ENCODE measurements around the gene CCL18.
"Not testable (repeated sequence)": the region's sequence is repeated elsewhere in the genome, so short reads cannot be mapped to it uniquely, and the experiment has no call there.

Gene CCL18

DNA sequence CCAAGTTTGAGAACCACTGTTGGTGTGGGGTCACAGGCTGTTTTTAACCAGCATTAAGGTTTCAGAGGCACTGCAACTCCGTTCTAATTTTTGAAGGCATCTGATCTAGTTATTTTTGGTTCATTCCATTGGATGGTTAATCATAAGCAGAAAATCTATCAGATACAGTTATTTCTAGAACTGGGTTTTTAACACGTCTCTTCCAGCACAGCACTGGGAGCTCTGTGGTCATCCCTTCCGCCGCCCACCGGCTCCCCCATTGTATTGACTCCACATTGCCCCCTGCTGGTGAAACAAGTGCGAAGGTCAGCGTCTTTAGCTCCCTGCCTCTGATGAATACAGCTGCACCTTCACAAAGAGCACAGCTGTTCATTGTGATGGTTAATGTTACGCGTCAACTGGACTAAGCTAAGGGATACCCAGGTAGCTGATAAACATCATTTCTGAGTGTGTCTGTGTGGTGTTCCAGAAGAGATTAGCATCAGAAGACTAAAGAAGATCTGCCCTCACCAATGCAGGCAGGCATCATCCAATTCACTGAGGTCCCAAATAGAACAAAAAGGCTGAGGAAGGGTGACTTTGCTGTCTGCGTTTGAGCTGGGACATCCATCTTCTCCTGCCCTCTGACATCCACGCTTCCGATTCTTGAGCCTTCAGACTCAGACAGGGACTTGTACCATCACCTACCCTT lies 8.5 kb downstream of the CCL18 start:
- Histone ChIP-seq H3K27me3 (ENCODE audit: insufficient read depth, low read length) (no peaks in the 10 kb centered on the region), H3K4me1 (ENCODE audit: insufficient read depth, low read length) (no peaks in the 10 kb centered on the region), H3K9me3 (ENCODE audit: insufficient read depth, low read depth, low read length) (0 out of 2 replicates have a peak, but pooled peaks cover 2% of the 10 kb centered on the region), H3K27ac (ENCODE audit: low read depth, low read length) (no peak overlapping the region), H3K4me3 (ENCODE audit: low read length) (no peak overlapping the region), H3K9ac (ENCODE audit: low read depth, low read length) (no peak overlapping the region), H3K36me3 (ENCODE audit: insufficient read depth, low read length) (no peaks in the 10 kb centered on the region)
- 40% methylated on average over 12 of the region's 12 CpGs for WGBS

DNA sequence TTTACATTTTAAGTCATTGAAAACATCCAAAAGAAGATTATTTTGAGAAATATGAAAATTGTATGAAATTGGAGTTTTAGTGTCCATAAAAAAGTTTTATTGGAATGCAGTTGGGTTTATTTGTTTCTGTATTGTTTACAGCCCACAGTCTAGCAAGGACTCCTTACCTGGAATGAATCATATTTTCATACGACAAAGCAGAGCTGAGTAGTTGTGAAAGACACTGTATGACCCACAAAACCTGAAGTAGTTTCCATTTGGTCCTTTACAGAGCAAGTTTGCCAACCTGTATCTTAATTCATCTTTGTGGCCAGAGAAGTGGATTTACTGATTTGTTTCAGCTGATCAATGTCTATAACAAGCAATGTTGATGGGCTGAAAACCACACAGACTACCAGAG lies 10.3 kb downstream of the CCL18 start:
- Histone ChIP-seq H3K4me1 (ENCODE audit: insufficient read depth, low read length) (no peaks in the 10 kb centered on the region), H3K4me3 (ENCODE audit: low read length) (no peak overlapping the region), H3K9me3 (ENCODE audit: insufficient read depth, low read depth, low read length) (0 out of 2 replicates have a peak, but pooled peaks cover 2% of the 10 kb centered on the region), H3K27ac (ENCODE audit: low read depth, low read length) (no peak overlapping the region), H3K9ac (ENCODE audit: low read depth, low read length) (no peak overlapping the region), H3K36me3 (ENCODE audit: insufficient read depth, low read length) (no peaks in the 10 kb centered on the region), H3K27me3 (ENCODE audit: insufficient read depth, low read length) (no peaks in the 10 kb centered on the region)
- 100% methylated on average over 1 of the region's 1 CpG for WGBS

DNA sequence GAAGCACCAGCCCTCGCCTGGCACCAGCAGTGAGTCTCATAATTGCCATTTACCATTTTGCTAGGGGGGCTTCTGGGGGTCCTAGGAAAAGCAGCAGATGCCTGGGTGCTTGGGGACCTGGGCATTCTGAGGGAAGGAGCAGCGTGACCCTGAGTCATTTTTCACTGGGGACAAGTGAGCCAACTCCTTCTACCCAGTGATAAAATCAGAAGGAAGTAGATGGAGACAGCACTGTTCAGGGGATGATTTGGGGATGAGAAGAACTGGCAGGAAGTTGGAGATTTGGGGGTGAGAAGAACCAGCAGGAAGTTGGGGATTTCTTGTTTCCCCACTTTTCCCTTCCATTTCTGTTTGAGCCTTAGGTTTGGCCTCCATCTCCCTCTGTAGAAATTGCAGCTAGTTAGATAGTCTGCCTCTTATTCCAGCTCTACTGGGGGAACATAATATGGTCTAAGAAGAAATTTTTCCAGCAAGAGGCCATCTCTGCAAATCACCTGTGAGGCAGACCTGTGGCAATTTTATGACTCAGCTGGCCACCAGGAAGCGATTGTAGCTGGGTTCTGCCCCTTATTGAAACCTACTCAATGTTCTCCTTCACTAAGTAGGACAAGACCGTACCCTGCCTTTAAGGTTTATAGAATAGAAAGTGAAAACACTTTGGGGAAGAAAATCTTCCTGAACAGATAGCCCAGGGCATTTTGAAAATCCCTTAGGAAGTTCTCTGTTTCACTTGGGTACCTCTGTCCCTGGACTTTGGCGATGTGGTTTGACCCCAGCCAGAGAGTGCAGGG lies 17.8 kb downstream of the CCL18 start:
- 96% methylated on average over 4 of the region's 5 CpGs for WGBS
- H3K4me1 ChIP-seq (ENCODE audit: insufficient read depth, low read length); H3K36me3 ChIP-seq (ENCODE audit: insufficient read depth, low read length); H3K9ac ChIP-seq (ENCODE audit: low read depth, low read length); H3K27ac ChIP-seq (ENCODE audit: low read depth, low read length); H3K27me3 ChIP-seq (ENCODE audit: insufficient read depth, low read length); H3K9me3 ChIP-seq (ENCODE audit: insufficient read depth, low read depth, low read length); H3K4me3 ChIP-seq (ENCODE audit: low read length): not testable (repeated sequence)

DNA sequence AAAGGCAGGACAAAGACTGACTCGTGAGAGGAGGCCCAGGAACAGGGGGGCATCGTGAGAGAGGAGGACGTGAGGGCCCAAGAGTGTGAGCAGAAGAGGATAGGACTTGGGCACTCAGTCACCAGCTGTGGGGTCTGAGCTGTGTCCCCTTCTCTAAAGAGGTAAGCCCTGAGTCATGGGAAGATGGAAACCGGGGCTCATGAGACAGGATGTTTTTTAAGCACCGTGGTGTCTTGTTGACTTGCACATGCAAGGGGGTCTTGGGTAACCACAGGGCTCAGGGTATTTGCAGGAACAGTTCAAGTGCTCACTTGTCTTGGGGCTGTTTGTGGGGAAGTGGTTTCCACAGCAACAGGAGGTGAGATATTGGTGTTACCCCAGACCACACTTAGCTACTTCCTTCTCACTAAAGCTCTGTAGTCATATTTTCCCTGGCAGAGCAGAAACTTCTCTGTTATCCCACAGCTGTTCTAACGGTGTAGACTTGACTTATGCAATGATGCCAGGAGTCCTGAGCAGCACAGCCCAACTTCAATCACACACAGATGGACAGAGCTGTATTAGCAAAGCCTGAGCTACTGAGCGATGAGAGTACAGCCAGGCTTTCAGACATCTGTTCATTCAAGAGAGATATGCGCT lies 18.5 kb downstream of the CCL18 start:
- H3K9ac ChIP-seq (ENCODE audit: low read depth, low read length); H3K36me3 ChIP-seq (ENCODE audit: insufficient read depth, low read length); H3K4me3 ChIP-seq (ENCODE audit: low read length); H3K9me3 ChIP-seq (ENCODE audit: insufficient read depth, low read depth, low read length); H3K27me3 ChIP-seq (ENCODE audit: insufficient read depth, low read length); H3K4me1 ChIP-seq (ENCODE audit: insufficient read depth, low read length); H3K27ac ChIP-seq (ENCODE audit: low read depth, low read length): not testable (repeated sequence)
- WGBS, result 90% methylated on average over 8 of the region's 8 CpGs

DNA sequence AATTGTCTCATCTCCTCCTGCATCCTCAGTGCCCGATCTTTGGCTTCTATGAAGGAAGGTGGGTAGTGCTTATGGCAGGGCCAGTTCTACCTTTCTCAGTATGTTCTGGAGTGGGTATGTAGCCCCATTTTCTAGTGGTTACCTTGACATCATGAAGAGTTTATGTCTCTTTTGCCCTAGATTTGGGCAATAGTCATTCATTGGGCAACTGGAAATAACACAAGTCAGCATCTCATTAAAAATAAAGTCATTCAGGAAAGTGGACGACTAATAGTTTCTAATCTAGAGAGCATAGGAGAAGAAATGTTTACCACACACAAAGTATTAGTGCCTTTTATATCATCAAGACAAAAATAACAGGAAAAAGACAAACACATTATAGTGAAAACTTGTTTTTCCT lies 19.6 kb downstream of the CCL18 start:
- WGBS, result 100% methylated on average over 1 of the region's 2 CpGs
- not testable (repeated sequence) for H3K9me3 ChIP-seq (ENCODE audit: insufficient read depth, low read depth, low read length); H3K4me1 ChIP-seq (ENCODE audit: insufficient read depth, low read length); H3K36me3 ChIP-seq (ENCODE audit: insufficient read depth, low read length); H3K4me3 ChIP-seq (ENCODE audit: low read length); H3K27ac ChIP-seq (ENCODE audit: low read depth, low read length); H3K27me3 ChIP-seq (ENCODE audit: insufficient read depth, low read length); H3K9ac ChIP-seq (ENCODE audit: low read depth, low read length)

DNA sequence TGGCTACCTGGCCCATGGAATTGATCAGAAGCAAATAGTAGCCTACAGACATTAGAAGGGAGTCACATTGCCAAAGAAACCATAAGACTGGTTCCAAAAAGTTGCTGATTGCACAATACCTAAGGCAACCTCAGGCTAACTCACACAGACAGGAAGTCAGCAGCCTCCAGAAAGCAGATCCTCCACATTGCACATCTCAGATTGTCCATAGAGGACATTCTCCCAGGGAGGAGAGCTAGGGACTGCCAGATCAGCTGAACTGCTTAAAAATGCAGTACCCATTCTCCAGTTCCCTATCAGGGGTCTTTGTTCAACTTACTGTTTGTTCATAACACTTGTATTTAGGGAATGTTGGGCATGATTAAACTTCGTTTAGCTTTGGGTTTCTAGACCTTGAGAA lies 21.7 kb downstream of the CCL18 start:
- Histone ChIP-seq H3K4me1 (ENCODE audit: insufficient read depth, low read length) (peaks cover 3% of the 10 kb centered on the region; the same call in 1 of the 2 replicates), H3K27me3 (ENCODE audit: insufficient read depth, low read length) (no peaks in the 10 kb centered on the region)
- 83% methylated on average over 1 of the region's 1 CpG for WGBS

DNA sequence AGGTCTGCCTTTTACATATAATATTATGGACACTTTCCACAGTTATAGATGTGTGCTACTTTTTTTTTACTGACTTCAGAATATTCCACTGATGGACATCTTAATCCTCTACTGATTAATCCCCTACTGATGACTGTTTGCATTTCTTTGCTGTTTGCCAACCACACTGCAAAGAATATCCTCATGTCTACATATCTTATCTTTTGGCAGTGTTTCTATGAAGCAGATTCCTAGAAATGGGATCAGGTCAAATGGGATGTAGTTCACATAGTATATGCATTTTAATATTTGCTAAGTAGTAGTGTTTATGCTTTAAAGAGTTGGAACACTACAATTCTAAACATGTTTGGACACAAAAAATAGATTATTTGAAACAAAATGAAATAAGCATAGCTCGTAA lies 22.7 kb downstream of the CCL18 start:
- H3K4me3 ChIP-seq (ENCODE audit: low read length), result no peak overlapping the region
- no peaks in the 10 kb centered on the region for H3K9me3 ChIP-seq (ENCODE audit: insufficient read depth, low read depth, low read length)
- H3K27ac ChIP-seq (ENCODE audit: low read depth, low read length), result no peak overlapping the region
- H3K9ac ChIP-seq (ENCODE audit: low read depth, low read length), result no peak overlapping the region
- no CpG with 5 or more reads among the region's 1 CpG for WGBS
- H3K36me3 ChIP-seq (ENCODE audit: insufficient read depth, low read length), result no peaks in the 10 kb centered on the region
- peaks cover 3% of the 10 kb centered on the region; the same call in 1 of the 2 replicates for H3K4me1 ChIP-seq (ENCODE audit: insufficient read depth, low read length)
- no peaks in the 10 kb centered on the region for H3K27me3 ChIP-seq (ENCODE audit: insufficient read depth, low read length)

More for the DNA sequence above, 21.7 kb downstream of the CCL18 start:
- no peak overlapping the region for H3K9ac ChIP-seq (ENCODE audit: low read depth, low read length)
- H3K9me3 ChIP-seq (ENCODE audit: insufficient read depth, low read depth, low read length), result no peaks in the 10 kb centered on the region
- H3K36me3 ChIP-seq (ENCODE audit: insufficient read depth, low read length), result no peaks in the 10 kb centered on the region
- H3K4me3 ChIP-seq (ENCODE audit: low read length), result no peak overlapping the region
- H3K27ac ChIP-seq (ENCODE audit: low read depth, low read length), result no peak overlapping the region

DNA sequence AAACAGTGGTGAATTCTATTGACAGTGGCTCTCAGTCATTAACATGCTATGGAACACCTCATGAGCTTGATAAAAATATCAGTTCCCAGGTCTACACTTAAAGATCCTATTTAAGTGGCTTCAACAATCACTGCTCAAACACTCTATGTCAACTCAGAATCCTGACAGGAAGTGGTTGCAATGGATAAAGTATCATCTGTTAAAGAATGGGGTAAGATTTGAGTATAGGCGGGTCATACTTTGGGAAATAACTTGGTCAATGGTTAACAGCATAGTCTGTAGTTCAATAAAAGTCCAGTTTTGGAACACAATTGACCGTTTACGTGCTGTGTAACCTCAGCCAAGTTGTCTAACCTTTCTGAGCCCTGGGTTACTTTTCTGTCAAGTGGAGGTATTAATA lies 23.4 kb downstream of the CCL18 start:
- not testable (repeated sequence) for H3K36me3 ChIP-seq (ENCODE audit: insufficient read depth, low read length); H3K27me3 ChIP-seq (ENCODE audit: insufficient read depth, low read length); H3K27ac ChIP-seq (ENCODE audit: low read depth, low read length); H3K9ac ChIP-seq (ENCODE audit: low read depth, low read length); H3K4me1 ChIP-seq (ENCODE audit: insufficient read depth, low read length); H3K4me3 ChIP-seq (ENCODE audit: low read length); H3K9me3 ChIP-seq (ENCODE audit: insufficient read depth, low read depth, low read length)
- no CpG with 5 or more reads among the region's 3 CpGs for WGBS

DNA sequence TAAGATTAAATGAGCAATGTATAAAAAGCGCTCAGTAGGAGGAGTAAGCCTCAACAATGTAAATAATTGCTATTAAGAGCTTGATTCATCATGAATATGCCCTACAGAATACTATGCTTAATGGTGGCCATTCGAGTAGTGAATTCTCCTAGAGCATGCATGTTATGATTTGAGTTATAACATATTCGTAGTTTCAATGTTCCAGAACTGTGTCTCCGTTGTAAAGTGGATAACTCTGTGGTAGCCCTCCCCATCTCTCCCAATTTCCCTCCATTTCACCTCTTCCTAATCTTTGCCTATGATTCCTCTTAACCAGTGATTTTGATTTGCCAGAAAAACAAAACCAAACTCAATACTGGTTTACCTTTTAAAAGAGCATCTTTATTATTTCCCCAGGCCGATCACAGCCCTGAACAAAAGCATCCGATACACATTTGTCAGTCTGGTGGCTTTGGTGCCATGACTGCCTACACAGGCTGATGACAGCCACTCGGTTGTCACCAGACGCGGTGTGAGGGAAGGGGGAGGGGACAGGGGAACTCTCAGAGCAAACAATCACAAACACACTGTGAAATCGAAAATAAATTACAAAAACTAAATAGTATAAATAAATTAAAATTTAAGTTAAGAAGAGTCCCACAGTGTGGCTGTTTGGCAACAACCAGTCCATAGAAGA lies 24.0 kb downstream of the CCL18 start:
- not testable (repeated sequence) for H3K4me3 ChIP-seq (ENCODE audit: low read length); H3K27me3 ChIP-seq (ENCODE audit: insufficient read depth, low read length); H3K36me3 ChIP-seq (ENCODE audit: insufficient read depth, low read length); H3K9me3 ChIP-seq (ENCODE audit: insufficient read depth, low read depth, low read length); H3K4me1 ChIP-seq (ENCODE audit: insufficient read depth, low read length); H3K27ac ChIP-seq (ENCODE audit: low read depth, low read length); H3K9ac ChIP-seq (ENCODE audit: low read depth, low read length)
- over 99% methylated on average over 5 of the region's 10 CpGs for WGBS

DNA sequence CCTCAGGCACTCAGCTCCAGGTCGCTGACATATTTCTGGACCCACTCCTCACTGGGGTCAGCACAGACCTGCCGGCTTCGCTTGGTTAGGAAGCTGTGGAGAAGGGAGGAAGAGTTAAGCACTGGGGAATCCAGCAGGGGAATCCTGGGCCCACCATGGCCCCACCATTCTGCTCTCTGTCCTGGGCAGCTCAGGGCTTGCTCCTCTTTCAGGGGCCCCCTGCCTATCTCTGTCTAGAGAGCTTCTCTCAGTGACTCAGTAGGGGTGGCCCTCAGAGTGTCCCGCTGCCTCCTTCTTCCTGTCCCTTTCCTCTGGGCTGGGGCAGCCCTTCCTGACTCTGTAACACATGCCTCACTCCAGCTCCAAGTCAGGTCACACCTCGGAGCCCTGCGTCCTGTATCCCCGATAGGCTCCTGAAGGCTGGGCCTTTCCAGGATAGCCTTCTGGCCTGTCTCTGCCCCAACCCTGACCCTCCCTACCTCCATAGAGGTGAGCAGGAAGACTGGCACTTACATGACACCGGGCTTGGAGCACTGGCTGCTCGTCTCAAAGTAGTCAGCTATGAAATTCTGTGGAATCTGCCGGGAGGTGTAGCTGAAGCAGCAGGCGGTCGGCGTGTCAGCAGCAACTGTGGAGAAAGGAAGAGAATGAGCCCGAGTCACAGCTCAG lies 24.7 kb downstream of the CCL18 start:
- WGBS, result 87% methylated on average over 14 of the region's 14 CpGs
- peaks cover 3% of the 10 kb centered on the region; the same call in 1 of the 2 replicates for H3K4me1 ChIP-seq (ENCODE audit: insufficient read depth, low read length)
- H3K4me3 ChIP-seq (ENCODE audit: low read length), result no peak overlapping the region
- no peak overlapping the region for H3K9ac ChIP-seq (ENCODE audit: low read depth, low read length)
- no peaks in the 10 kb centered on the region for H3K36me3 ChIP-seq (ENCODE audit: insufficient read depth, low read length)
- H3K27ac ChIP-seq (ENCODE audit: low read depth, low read length), result no peak overlapping the region
- H3K27me3 ChIP-seq (ENCODE audit: insufficient read depth, low read length), result no peaks in the 10 kb centered on the region
- no peaks in the 10 kb centered on the region for H3K9me3 ChIP-seq (ENCODE audit: insufficient read depth, low read depth, low read length)

Measured in HUES64 (cell line).